HTR-8/SVneo (cell line): Measurements from ENCODE around the gene TXNL4A.

Experiments
- DNase-seq: peaks from one replicate; pipeline ENCODE4 v3.0.0; 2011; ENCODE audit warnings: low spot score, mixed read lengths; ENCODE audit not compliant: insufficient read length
- FAIRE-seq: peaks from 2 replicates; lab custom pipeline; 2011; peaks lifted over from hg19 to GRCh38; lab: Jason Lieb, UNC

TXNL4A gene

GRCh38 chr18:79940126-79940813 lies 48.1 kb downstream of the TXNL4A start:
- no peak for FAIRE-seq
- no peak for DNase-seq

DNA sequence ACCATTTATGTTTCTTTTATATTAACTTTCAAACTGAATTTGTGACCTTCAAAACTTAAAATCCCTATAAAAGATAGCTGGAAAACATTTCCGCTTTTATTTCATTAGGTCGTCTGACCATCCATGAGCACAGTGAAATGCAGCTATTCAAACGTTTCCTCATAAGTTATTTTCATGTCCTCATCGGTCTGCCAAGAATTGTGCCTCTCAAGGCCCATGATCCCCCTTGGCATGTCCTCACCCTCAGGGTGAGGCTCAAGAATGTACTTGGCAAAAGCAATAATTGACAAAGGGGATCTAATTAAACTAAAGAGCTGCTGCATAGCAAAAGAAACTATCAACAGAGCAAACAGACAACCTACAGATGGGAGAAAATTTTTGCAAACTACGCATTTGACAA lies 49.3 kb downstream of the TXNL4A start:
- DNase-seq (no peak), FAIRE-seq (no peak)

GRCh38 chr18:79938196-79938595 lies 50.2 kb downstream of the TXNL4A start:
- DNase-seq: no peak
- FAIRE-seq: no peak

GRCh38 chr18:79937103-79937860 lies 51.1 kb downstream of the TXNL4A start:
- no peak for FAIRE-seq
- no peak for DNase-seq

GRCh38 chr18:79936641-79937040 lies 51.7 kb downstream of the TXNL4A start:
- no peak for FAIRE-seq
- DNase-seq: no peak

GRCh38 chr18:79935925-79936324 lies 52.4 kb downstream of the TXNL4A start:
- FAIRE-seq: no peak

GRCh38 chr18:79935499-79935898 lies 52.9 kb downstream of the TXNL4A start:
- FAIRE-seq (no peak), DNase-seq (no peak)

More at GRCh38 chr18:79935925-79936324, 52.4 kb downstream of the TXNL4A start:
- no peak for DNase-seq

- DNase-seq: no peak
- FAIRE-seq: no peak
Measured at GRCh38 chr18:79935098-79935480, 53.3 kb downstream of the TXNL4A start.

- FAIRE-seq (no peak), DNase-seq (no peak)
Measured at GRCh38 chr18:79934311-79935097, 53.9 kb downstream of the TXNL4A start.

DNA sequence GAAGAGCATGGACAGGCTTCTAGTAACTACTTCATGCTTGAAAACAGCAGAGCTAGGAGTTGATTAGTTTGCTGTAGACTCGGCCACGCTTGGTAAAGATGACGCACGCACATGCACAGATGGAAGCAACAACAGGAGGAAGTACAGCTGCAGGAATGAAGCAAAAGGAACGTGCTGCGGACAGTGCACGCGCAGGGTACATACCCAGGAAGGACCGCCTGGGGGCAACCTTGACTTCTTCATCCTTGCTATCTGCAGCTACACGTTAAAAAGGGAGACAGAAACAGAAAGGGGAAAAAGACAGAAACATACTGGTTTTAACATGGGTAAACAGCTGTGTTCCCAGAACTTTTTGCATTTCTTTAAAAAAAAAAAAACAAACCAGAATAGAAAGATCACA lies 54.6 kb downstream of the TXNL4A start:
- DNase-seq: no peak

GRCh38 chr18:79932907-79933306 lies 55.5 kb downstream of the TXNL4A start:
- DNase-seq (no peak), FAIRE-seq (no peak)

More for the DNA sequence above, 54.6 kb downstream of the TXNL4A start:
- no peak for FAIRE-seq

GRCh38 chr18:79931475-79931874 lies 56.9 kb downstream of the TXNL4A start:
- DNase-seq (no peak), FAIRE-seq (no peak)

- DNase-seq: no peak
- no peak for FAIRE-seq
Measured at GRCh38 chr18:79930020-79930642, 58.2 kb downstream of the TXNL4A start.

DNA sequence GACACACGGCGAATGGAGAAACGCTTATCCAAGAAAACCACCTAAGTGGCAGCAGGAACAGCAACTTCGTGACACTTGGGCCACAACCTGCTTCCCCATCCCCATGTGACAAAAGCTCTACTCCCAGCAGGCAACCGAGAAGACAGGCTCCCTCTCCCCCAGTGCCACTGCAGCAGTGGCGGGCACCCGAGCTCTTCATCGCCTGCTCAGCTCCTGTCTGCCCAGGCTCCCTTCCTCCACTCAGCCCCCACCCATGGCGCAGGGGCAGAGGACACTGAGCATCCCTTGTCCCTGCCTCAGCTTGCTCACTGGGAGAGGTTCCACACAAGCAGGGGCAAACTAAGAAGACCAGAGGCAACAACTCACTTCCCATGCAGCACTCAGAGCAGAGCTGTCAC lies 59.8 kb downstream of the TXNL4A start:
- no peak for DNase-seq
- no peak for FAIRE-seq

DNA sequence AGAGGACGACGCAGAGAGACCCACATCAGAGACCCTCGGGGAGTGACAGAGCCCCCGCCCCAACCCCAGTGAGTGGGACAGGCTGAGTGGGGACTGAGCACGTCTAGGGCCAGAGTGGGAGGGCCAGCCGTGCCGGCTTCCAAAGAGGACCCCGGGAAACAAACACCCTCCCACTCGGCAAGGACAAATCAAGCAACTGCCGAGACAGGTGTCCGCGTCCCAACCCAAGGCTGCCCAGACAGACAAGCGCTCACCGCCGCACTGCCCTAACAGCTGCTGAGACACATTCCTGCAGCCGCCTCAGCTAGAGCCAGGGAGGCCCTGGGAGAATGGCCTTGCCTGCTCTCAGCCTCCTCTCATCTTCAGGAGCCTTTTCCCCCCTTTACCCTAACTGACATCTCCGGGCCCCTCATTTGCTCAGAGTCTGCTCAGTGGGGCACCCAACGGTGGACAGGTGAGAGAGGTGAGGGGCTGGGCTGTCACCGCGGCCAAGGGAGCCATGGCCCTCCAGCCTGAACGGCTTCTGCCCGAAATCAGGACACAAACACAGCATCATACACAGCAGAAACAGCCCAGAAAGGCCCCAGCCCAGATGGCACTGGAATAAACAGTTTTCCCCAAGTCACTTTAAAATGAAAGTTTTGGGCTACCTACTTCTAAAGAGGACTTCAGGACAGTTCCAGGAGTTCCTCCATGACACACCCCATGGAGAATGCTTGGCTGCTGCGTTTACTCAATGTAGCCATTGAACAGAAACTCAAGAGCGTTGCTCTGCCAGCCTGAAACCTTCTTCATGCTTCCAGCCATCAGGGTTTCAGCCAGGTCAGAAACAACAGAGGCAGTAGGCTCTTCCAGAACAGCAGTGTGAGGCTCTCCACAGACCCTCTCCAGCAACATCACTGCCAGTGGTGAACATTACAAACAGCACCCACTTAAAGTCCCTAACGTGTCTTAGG lies 60.5 kb downstream of the TXNL4A start:
- FAIRE-seq (no peak), DNase-seq (no peak)

- no peak for FAIRE-seq
Measured at GRCh38 chr18:79926715-79927606, 61.4 kb downstream of the TXNL4A start.

GRCh38 chr18:79926306-79926705 lies 62.1 kb downstream of the TXNL4A start:
- no peak for FAIRE-seq
- no peak for DNase-seq

More at GRCh38 chr18:79926715-79927606, 61.4 kb downstream of the TXNL4A start:
- no peak for DNase-seq
